ENCODE measurements around the gene SLC29A2. TPM values are rescaled to one million over a fixed set of nuclear protein-coding genes. Genes with fewer than 3 reads are reported as not detected.

Gene SLC29A2
- total RNA-seq, 4 donors from 2014 or later, result 1.8 to 2.7 (median 2.4) TPM

DNA sequence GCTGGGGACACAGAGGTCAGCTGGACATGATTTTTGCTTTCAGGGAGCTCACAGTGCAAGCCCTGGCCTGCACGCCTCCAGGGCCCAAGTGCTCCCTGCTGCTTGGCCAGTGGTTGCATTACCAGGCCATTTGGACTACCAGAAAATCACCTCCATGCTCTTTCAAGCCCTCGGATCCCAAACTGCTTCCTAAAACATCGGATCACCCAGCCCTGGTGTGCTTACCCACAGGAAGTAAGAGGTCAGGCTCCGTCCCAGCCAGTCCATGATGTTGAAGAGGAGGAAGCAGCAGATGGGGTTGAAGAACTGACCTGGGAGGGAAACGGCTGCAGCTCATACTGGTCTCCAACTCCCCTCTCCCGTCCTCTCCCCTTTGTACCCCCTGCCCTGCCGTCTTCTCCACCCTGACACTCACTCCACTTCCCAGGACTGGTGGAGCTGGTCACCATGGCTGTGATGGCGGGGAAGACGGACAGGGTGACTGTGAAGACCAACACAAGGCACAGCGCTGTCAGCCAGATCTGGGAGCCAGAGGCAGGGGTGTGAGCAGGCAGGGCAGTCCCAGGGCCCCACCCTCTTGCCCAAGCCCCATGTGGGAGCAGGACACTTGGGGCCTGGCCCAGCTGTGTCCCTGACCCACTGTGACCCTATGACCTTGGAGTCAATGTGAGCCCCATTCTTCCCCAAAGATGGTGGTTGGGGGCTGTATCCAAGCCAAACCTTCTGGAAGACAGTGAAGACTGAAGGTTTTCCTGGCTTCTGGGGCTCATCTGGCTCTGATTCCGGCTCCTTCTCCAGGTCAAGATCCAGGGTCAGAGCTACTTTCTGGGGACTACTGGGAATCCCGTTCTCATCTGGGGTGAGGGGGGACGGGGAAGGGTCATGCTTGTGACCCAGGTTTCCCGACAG is 5.6 kb downstream of the SLC29A2 start:
- intact Hi-C loops (cut with DNase I; ENCODE audit: low total_unique reads), result no loop called here
- no peak for TF ChIP-seq CTCF (IDR thresholded peaks at IDR 0.05)
- no peak for TF ChIP-seq POLR2A (IDR thresholded peaks at IDR 0.05)
- H3K4me3 ChIP-seq (ENCODE audit: low read depth, poor library complexity, severe bottlenecking), result no peak overlapping the region
- no peak for DNase-seq (ENCODE audit: low spot score in 2 of 2)
- 65 to 77% methylated on average over 14 of the region's 14 CpGs for WGBS, 2 donors

- WGBS, 2 donors, result 91 to 94% methylated on average over 6 of the region's 6 CpGs
- intact Hi-C loops (cut with DNase I; ENCODE audit: low total_unique reads), result no loop called here
- DNase-seq (ENCODE audit: low spot score in 2 of 2), result no peak
- no peak for TF ChIP-seq POLR2A (IDR thresholded peaks at IDR 0.05)
- no peak for TF ChIP-seq CTCF (IDR thresholded peaks at IDR 0.05)
- no peak overlapping the region for H3K4me3 ChIP-seq (ENCODE audit: low read depth, poor library complexity, severe bottlenecking)
Observed at GRCh38 chr11:66365166-66365565, 6.4 kb downstream of the SLC29A2 start.

DNA sequence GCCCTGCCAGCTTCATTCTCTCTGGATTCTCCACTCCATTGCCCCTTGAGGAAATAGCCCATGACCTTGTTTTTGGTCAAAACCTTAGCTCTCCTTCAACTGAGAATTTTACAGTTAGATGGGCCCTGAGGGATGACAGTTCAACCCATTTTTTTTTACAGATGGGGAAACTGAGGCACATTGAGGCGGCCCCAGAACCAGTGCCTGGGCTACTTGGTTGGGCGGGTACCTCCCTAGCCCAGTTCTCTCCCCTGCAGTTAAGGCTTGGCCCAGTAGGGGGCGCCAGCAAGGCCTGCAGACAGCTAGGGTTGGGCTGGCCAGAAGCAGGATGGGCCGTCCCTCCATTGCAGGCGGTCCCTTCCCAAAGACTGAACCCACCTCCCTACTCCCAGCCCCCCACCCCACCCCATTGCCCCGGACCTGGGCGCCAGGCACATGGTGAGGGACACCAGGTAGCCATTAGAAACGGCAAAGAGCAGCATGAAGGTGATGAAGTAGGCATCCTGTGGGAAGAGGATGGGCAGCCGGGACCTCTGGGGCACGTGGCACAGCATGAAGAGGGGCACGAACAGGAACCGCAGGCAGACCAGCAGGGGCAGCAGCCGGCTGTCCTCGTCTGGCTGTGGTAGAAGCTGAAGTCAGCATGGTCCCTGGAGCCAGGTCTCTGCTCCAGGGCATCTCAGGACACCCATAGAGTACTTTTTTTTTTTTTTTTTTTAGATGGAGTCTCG is 7.6 kb downstream of the SLC29A2 start:
- no peak overlapping the region for H3K4me3 ChIP-seq (ENCODE audit: low read depth, poor library complexity, severe bottlenecking)
- intact Hi-C loops (cut with DNase I; ENCODE audit: low total_unique reads), result no loop called here
- DNase-seq (ENCODE audit: low spot score in 2 of 2), result no peak
- no peak for TF ChIP-seq CTCF (IDR thresholded peaks at IDR 0.05)
- no peak for TF ChIP-seq POLR2A (IDR thresholded peaks at IDR 0.05)
- WGBS, 2 donors, result 72 to 79% methylated on average over 12 to 15 of the region's 15 CpGs

DNA sequence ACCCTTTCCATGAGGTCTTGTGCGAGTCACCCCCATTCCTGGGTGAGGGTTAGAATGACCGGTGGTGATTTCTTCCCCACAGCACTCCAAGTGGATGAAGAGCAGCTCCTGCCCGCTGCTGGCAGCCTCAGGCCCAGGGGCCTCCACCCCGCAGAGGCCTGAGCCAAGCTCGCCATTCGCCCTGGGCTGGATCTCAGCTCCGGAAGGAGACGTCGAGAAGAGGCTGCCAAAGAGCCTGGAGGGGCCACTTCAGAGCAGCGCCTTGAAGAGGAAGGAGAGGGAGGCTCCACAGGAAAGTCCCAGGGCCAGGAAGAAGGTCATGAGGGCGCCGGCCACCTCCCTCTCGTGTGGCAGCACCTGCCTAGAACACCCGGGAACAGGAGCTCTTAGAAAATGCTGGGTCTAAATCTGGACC is 8.4 kb downstream of the SLC29A2 start:
- TF ChIP-seq CTCF (IDR thresholded peaks at IDR 0.05) (no peak), POLR2A (IDR thresholded peaks at IDR 0.05) (no peak)
- intact Hi-C loops (cut with DNase I; ENCODE audit: low total_unique reads), result no loop called here
- no peak overlapping the region for H3K4me3 ChIP-seq (ENCODE audit: low read depth, poor library complexity, severe bottlenecking)
- DNase-seq (ENCODE audit: low spot score in 2 of 2), result no peak
- WGBS, 2 donors, result 60 to 63% methylated on average over 14 of the region's 14 CpGs

DNA sequence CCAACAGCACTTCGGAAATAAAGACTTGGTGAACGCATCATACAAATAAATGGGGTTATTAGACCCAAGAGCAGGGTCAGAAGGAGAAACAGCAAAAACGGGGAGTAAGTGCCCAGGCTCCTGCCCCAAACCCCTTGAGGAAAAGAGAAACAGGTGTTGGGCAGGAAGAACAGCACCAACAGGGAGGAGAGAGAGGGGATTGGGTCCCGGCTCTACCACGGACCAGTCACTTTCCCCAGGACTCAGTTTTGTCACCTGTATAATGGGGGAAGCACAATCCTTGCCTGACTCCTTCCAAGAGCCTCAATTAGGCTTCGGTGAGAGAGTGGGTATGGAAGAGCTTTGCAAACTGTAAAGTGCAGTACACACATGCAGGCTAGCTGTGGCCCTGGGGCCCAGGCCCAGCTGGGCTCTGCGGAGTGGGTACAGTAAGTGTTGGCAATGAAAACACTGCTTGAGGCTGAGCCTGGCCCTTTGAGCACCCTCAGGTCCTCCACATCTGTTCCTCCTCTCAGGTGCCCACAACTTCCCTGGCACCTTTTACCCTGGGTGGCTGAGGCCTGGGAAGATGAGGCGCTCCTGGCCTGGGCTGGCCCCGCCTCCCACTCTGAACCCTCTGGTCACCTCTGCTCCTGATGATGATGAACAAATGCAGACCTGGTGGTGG is 8.9 kb downstream of the SLC29A2 start:
- DNase-seq (ENCODE audit: low spot score in 2 of 2), result no peak
- H3K4me3 ChIP-seq (ENCODE audit: low read depth, poor library complexity, severe bottlenecking), result no peak overlapping the region
- 83 to 84% methylated on average over 9 of the region's 9 CpGs for WGBS, 2 donors
- intact Hi-C loops (cut with DNase I; ENCODE audit: low total_unique reads), result no loop called here
- TF ChIP-seq CTCF (IDR thresholded peaks at IDR 0.05), result no peak
- TF ChIP-seq POLR2A (IDR thresholded peaks at IDR 0.05), result no peak
